GM20431 (cell line): Measurements from ENCODE around the gene SMCR8.
"Not testable (repeated sequence)": the region's sequence is repeated elsewhere in the genome, so short reads cannot be mapped to it uniquely, and the experiment has no call there.

Experiments used
- in situ Hi-C: fragments of 300-500 bp; cut with MseI, MboI; formaldehyde crosslinking; loops from one replicate; pipeline ENCODE4 v1.15.0; 2020; ENCODE audit warnings: low sequenced_read_pairs; ENCODE audit not compliant: unreplicated experiment

The SMCR8 gene

GRCh38 chr17:18315562-18315922 lies 449 bp downstream of the SMCR8 start:
- in situ Hi-C loops, result no loop called here

- in situ Hi-C loops, result no loop called here
Observed at GRCh38 chr17:18315961-18316360, 868 bp downstream of the SMCR8 start.

DNA sequence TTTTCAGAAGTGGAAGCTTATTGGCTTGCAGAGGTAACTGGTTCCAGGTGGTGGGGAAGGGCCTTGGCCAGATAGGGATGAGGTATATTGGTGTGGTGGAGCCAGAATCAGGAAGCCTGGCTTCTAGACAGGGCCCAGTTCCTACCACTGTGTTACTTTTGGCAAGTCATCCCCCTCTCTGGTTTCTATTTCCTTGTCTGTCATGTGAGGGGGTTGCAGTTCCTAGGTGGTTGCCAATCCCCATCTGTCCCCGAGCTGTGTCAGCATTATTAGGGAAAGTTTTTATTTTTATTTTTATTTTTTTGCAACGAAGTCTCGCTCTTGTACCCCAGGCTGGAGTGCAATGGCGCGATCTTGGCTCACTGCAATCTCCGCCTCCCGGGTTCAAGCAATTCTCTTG lies 3.0 kb downstream of the SMCR8 start:
- in situ Hi-C loops, result no loop called here

DNA sequence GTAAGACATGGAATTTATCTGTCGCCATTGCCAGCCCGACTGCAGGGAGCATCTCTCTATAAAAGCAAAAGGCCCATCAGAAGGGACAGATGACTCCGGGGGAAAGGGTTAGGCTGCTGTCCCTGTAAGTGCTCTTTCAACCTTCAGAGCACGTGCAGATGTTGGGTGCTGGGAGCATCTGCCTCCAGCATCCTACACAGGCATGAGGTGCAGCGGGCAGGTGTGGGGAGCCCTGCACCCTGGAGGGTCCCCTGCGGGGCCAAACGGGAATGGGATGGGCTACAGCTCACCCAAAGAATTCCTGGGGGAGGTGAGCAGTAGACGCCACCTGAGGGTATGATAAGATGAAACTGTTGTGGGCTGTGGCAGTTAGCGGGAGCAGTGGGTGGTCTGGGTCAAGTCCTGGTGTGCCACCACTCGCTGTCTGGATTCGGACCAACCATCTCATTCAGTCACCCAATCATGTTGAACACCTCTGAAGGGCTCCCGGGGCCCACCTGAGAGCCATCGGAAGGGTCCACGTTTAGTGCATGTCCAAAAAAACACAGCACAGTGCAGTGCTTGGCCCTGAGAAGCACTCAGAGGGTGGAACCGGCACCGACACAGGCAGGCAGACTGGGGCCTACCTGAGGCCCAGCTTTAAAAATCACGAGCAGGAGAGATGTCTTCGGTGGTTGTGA lies 3.8 kb downstream of the SMCR8 start:
- in situ Hi-C loops, result no loop called here

- in situ Hi-C loops, result no loop called here
Observed at GRCh38 chr17:18319604-18320256, 4.6 kb downstream of the SMCR8 start.

DNA sequence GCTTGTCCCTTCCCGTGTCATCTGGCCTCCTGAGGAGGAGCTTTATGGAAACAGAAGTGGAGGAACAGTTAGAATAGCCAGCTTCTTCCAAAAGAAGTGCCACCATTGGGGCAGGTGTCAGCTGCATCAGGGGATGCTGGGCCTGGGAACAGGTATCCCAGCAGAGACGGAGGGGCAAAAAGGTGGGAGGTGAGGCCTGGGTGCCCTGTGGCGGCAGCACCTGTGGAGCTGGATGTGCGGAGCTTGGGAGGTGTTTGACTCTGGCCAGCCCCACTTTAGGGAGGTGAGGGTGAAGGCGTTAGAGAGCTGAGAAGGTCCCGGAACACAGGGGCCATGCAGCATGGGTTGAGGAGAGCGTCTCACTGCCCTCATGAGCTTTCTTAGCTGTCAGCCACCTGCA lies 5.2 kb downstream of the SMCR8 start:
- in situ Hi-C loops, result no loop called here

DNA sequence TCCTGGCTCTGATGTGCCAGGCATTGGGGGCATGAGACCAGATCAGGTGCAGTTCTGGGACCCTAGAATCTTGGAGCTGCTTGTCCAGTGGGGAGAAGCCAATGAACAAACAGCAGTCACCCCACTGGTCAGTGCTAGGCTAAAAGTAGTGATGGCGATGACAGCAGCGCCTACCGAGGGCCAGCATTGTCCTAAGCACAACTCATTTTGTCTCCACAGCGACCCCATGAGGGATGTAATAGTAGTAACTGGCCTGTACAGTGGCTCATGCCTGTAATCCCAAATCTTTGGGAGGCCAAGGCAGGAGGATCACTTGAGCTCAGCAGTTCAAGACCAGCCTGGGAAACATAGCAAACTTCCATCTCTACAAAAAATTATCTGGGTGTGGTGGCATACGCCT lies 6.2 kb downstream of the SMCR8 start:
- in situ Hi-C loops, result no loop called here

DNA sequence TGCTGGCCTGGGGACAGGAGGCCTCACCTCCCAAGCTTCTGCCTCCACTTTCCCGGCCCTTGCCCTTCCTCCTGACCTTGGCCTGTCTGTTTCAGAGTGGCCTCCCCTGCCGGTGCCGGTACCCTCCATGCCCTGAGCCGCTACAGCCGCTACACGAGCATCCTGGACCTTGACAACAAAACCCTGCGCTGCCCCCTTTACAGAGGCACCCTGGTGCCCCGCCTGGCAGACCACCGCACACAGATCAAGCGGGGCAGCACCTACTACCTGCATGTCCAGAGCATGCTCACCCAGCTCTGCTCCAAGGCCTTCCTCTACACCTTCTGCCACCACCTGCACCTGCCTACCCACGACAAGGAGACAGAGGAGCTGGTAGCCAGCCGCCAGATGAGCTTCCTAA lies 7.4 kb downstream of the SMCR8 start:
- in situ Hi-C loops, result no loop called here

DNA sequence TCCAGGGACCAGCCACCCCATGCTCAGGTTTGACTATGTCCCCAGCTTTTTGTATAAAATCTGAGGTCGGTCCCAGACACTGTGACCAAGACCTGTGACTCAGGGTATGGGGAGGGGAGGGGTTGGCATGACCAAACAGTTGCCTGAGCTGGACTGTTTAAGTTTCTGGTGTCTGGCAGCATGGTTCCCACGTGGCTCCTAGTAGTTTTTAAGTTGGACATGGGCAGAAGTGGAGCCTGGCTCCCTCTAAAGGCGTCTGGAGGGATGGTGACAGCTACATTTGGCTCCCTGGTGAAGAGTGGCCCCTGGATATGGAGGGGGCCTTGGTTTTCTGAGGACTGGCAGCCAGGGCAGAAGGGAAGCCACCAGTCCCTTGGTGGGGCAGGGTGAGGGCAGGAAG lies 7.9 kb downstream of the SMCR8 start:
- in situ Hi-C loops, result no loop called here

DNA sequence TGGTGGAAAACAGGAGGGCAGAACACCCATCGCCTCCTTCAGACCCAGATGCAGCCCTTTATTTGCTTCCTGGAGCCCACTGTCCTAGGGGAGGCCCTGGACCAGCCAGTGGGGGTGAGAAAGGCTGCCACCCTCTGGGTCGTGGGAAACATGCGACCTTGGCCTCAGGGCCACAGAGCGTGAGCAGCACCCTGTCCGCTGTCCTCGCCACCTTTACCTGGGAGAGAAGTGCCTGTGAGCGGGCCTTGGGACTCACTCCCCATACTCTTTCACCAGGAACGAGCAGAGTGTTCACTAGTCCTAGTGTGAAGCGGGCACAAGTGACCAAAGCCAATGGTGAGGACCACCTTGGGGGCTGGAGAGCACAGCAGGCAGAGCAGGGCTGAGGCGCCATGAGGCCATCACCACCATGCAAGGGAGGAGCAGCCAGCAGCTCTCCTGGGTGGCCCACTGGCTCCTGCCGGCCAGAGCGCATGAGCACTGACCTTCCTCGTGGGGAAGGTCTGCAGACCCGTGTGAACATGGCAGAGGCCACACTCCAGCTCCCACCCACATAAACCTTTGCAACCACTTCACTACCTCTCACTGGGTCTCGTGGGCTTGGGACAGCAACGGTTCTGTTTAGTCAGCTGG lies 8.5 kb downstream of the SMCR8 start:
- in situ Hi-C loops, result no loop called here

DNA sequence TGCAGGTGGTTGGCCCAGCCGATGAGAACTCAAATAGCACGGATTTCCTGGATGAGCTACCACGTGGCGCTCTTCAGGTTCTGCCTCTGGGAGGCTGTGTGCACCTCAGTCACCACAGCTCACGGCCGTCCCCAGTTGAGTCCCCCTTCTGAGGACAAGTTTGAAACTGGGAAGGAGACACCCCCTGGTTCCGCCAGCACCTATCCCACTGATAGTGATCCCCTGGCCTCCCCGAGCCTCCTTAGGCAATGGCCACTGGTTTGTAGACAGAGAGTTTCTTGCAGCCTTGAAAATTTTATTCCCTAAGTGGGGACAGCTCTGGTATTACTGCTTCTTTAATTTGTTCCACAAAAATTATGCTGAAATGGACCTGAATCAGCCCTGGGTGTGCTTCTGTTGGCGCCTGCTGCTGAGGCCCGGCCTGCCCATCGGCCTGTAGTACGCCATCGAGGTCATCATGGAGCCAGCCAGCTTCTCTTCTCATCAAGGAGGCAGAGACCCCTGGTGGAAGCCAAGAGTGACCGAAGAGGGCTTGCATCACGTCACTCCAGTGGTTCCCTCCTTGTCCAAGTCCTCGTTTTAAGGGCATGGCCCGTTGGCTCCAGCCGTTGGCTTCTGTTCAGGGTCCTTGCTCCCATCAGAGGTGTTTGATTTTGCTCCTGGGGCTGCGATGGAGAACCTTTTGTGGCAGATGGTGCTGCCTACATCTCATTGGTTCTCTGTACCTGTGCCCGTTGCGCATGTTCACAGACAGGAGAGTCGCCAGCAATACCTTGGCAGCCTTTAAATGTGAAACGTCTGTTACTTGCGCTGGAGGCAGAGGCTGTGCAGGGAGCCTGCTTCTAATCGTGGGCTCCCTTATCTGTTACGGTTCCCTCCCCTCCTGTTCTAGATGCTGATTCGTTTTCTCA lies 9.3 kb downstream of the SMCR8 start:
- in situ Hi-C loops, result no loop called here

DNA sequence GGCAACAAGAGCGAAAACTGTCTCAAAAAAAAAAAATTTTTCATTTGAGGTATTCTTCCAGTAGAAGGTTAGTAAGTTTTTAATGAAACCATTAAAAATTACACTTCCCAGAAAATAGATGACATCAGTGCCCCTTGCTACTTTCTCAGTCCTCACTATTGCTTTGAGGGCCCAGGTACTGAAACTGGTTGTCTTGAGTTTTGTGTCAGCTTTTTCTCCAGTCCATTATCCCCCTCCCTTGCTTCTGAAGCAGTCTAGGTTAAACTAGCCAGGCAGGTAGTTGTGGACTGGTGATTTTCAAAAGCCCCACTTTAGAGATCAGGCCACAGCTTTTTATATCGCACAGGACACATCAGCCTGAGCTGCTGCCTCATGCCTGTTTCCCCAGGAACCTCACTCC lies 10.9 kb downstream of the SMCR8 start:
- in situ Hi-C loops, result no loop called here

DNA sequence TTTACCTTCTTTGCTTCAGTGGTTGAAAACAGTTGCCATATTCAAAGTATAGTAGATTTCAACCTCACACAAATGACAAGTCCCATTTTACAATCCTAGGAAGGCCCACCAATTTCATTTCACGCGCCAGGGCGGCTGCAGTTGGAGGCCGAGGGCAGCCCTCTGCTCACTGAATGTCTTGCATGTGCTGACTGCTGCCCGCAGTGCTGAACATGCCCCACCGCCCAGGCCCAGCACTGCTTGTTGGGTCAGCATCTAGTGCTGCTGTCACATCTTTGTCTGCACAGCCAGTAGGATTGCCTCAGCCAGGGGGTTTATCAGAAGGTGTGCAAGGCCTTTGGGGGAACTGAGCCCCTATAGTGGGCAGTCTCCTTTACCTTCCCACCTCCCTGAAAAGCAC lies 11.5 kb downstream of the SMCR8 start:
- in situ Hi-C loops, result no loop called here

- in situ Hi-C loops, result no loop called here
Observed at GRCh38 chr17:18327093-18327492, 12.0 kb downstream of the SMCR8 start.

GRCh38 chr17:18327556-18327955 lies 12.5 kb downstream of the SMCR8 start:
- in situ Hi-C loops, result no loop called here

GRCh38 chr17:18328643-18329204 lies 13.6 kb downstream of the SMCR8 start:
- in situ Hi-C loops, result no loop called here

DNA sequence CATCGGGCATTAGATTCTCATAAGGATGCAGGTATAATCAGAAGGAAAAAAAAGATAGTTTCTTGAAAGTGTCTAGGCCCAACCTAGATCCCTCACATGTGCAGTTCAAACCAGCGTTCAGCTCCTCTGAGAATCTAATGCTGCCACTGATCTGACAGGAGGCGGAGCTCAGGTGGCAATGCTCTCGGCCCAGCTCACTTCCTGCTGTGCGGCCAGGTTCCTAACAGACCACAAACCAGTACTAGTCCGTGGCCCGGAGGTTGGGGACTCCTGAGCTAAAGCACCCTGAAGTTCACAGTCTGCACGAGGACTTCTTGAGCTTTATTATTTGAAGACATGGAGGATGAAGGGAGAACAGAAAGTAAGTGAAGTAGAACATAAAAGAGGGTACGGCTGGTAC lies 16.8 kb downstream of the SMCR8 start:
- in situ Hi-C loops, result no loop called here

DNA sequence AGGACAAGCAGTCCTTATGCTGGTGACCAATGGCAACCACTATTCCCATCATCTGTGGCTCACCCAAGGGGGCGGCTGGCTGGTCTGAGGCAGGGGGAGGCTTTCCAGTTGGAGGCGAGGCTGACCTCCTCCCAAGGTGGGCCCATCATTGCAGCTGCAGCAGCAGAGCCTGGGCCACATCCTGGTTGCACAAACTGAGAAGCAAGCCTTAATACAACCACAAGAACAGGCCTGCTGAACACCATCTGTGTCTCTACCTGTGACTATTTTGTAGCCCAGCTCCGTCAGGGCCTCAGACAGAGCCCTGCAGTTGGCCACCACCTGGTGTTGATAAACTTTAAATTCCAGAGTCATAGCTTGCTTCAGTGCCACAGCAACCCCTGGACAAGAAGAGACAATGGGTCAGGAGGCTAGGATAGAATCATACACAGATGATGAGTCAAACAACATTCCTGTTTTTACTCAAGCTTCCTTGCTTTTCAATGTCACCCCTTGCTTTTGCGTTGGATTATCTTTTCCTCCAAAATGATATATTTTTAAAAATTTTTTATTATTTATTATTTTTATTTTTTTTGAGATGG lies 17.9 kb downstream of the SMCR8 start:
- in situ Hi-C loops, result no loop called here

DNA sequence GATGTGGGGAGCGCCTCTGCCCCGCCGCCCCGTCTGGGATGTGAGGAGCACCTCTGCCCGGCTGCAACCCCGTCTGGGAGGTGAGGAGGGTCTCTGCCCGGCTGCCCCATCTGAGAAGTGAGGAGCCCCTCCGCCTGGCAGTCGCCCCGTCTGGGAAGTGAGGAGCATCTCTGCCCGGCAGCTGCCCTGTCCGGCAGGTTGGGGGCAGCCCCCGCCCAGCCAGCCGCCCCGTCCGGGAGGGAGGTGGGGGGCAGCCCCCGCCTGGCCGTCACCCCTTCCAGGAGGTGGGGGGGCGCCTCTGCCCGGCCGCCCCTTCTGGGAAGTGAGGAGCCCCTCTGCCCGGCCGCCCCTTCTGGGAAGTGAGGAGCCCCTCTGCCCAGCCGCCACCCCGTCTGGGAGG lies 23.1 kb downstream of the SMCR8 start:
- in situ Hi-C loops, result not testable (repeated sequence)

- in situ Hi-C loops, result no loop called here
Observed at GRCh38 chr17:18339933-18340332, 24.8 kb downstream of the SMCR8 start.
